ENCODE data around the gene ELL.

GRCh38 chr19:18502638-18503294 lies 19.1 kb downstream of the ELL start:
- TF ChIP-seq CTCF (IDR thresholded peaks at IDR 0.05), result no peak
- no peak for TF ChIP-seq POLR2A (IDR thresholded peaks at IDR 0.05)

Measured in transverse colon (tissue), 3 donors.